CD14-positive monocyte (primary cell): ENCODE data around the gene DMGDH. TPM values are rescaled to one million over a fixed set of nuclear protein-coding genes. Genes with fewer than 3 reads are reported as not detected.

Experiments
- DNase-seq, 3 donors: peaks; one replicate each; pipeline ENCODE4 v3.0.0-alpha.2; 2011 to 2022
- H2AFZ ChIP-seq: 2 replicates; pipeline ENCODE4 v1.6.0; 2012; ENCODE audit warnings: mild to moderate bottlenecking, low read depth, low read length, inconsistent platforms; ENCODE audit not compliant: insufficient read depth, poor library complexity, severe bottlenecking
- H3K27ac ChIP-seq, 2 donors: 1 replicate in 1 of 2; 2 replicates in 1 of 2; pipeline ENCODE4 v1.5.1; 2012 to 2013; ENCODE audit warnings: low read length in 2 of 2, control low read depth in 1 of 2, inconsistent platforms in 1 of 2, low read depth in 1 of 2, mild to moderate bottlenecking in 1 of 2
- H3K27me3 ChIP-seq, 2 donors: one replicate each; pipeline versions ENCODE4 v1.6.0 to v1.6.1; 2011 to 2013; ENCODE audit warnings: low read length in 2 of 2; ENCODE audit not compliant: control insufficient read depth in 2 of 2, insufficient read depth in 2 of 2
- H3K36me3 ChIP-seq, 2 donors: replicated peaks in 1 of 2; 1 replicate in 1 of 2; 2 replicates in 1 of 2; pipeline versions ENCODE4 v1.5.1 to v1.6.1; 2012 to 2013; ENCODE audit warnings: low read length in 2 of 2, control low read depth in 1 of 2, inconsistent platforms in 1 of 2, mild to moderate bottlenecking in 1 of 2; ENCODE audit not compliant: insufficient read depth in 2 of 2, control insufficient read depth in 1 of 2
- H3K4me1 ChIP-seq, 2 donors: 1 replicate in 1 of 2; 2 replicates in 1 of 2; pipeline versions ENCODE4 v1.5.1 to v1.6.1; 2012 to 2013; ENCODE audit warnings: low read length in 2 of 2, control low read depth in 1 of 2, inconsistent platforms in 1 of 2, mild to moderate bottlenecking in 1 of 2, moderate library complexity in 1 of 2; ENCODE audit not compliant: insufficient read depth in 2 of 2, control insufficient read depth in 1 of 2
- H3K4me2 ChIP-seq: replicated peaks from 2 replicates; pipeline ENCODE3; 2012; ENCODE audit warnings: low read length, moderate library complexity, mild to moderate bottlenecking; ENCODE audit not compliant: poor library complexity, severe bottlenecking; ENCODE audit errors: extremely low read depth
- H3K4me3 ChIP-seq, 3 experiments: fragments of 200-600 bp in 1 of 3; sonication (generic) in 1 of 3; replicated peaks in 1 of 3; 1 replicate in 2 of 3; 2 replicates in 1 of 3; pipeline ENCODE4 v1.5.1; 2011 to 2013; ENCODE audit warnings: low read length in 3 of 3, mild to moderate bottlenecking in 3 of 3, control low read depth in 2 of 3, low read depth in 2 of 3, inconsistent platforms in 1 of 3, moderate library complexity in 1 of 3
- H3K79me2 ChIP-seq: 2 replicates; pipeline ENCODE4 v1.6.0; 2012; ENCODE audit warnings: mild to moderate bottlenecking, control low read depth, inconsistent platforms, low read length, moderate library complexity; ENCODE audit not compliant: insufficient read depth
- H3K9ac ChIP-seq: 2 replicates; pipeline ENCODE4 v1.6.0; 2017; ENCODE audit warnings: low read length, mild to moderate bottlenecking; ENCODE audit not compliant: insufficient read depth, poor library complexity, severe bottlenecking
- H3K9me3 ChIP-seq, 2 donors: replicated peaks in 1 of 2; 1 replicate in 1 of 2; 2 replicates in 1 of 2; pipeline versions ENCODE4 v1.5.1 to v1.6.1; 2012 to 2013; ENCODE audit warnings: low read length in 2 of 2, control low read depth in 1 of 2; ENCODE audit not compliant: control insufficient read depth in 1 of 2, insufficient read depth in 1 of 2
- H4K20me1 ChIP-seq: 2 replicates; pipeline ENCODE4 v1.6.0; 2012; ENCODE audit warnings: mild to moderate bottlenecking, low read length, control low read depth, moderate library complexity; ENCODE audit not compliant: insufficient read depth
- H3K27ac Mint-ChIP-seq, 7 donors: one replicate each; pipeline ENCODE4 v1.8.0; 2020; ENCODE audit warnings: mild to moderate bottlenecking in 7 of 7, mixed read lengths in 7 of 7, moderate library complexity in 6 of 7, inconsistent platforms in 2 of 7
- H3K27me3 Mint-ChIP-seq, 3 donors: one replicate each; pipeline ENCODE4 v1.8.0; 2021 to 2022; ENCODE audit warnings: low read depth in 3 of 3, mild to moderate bottlenecking in 3 of 3, mixed read lengths in 3 of 3, moderate library complexity in 3 of 3, inconsistent platforms in 1 of 3
- H3K36me3 Mint-ChIP-seq, 2 donors: one replicate each; pipeline ENCODE4 v1.8.0; 2020; ENCODE audit warnings: mixed read lengths in 2 of 2, inconsistent platforms in 1 of 2, mild to moderate bottlenecking in 1 of 2
- H3K4me1 Mint-ChIP-seq: one replicate; pipeline ENCODE4 v1.8.0; 2020; ENCODE audit warnings: mild to moderate bottlenecking, mixed read lengths
- H3K4me3 Mint-ChIP-seq, 2 donors: one replicate each; pipeline ENCODE4 v1.8.0; 2020; ENCODE audit warnings: mild to moderate bottlenecking in 2 of 2, mixed read lengths in 2 of 2, moderate library complexity in 1 of 2
- H3K9me3 Mint-ChIP-seq, 7 donors: one replicate each; pipeline ENCODE4 v1.8.0; 2020 to 2022; ENCODE audit warnings: mixed read lengths in 7 of 7, mild to moderate bottlenecking in 6 of 7, moderate library complexity in 6 of 7, inconsistent platforms in 2 of 7
- WGBS: methylation state at CpG from one replicate; pipeline ENCODE4 v1.1.5; 2013; ENCODE audit warnings: missing lambda C conversion rate; ENCODE audit not compliant: insufficient coverage; 5-methylcytosine and 5-hydroxymethylcytosine counted together
- intact Hi-C, 2 donors: fragments of 100-400 bp; cut with micrococcal nuclease; formaldehyde crosslinking; loops; one replicate each; pipeline versions ENCODE4 v1.15.0 to v1.15.1; 2023
- polyA plus RNA-seq, 3 donors: library from polyadenylated mRNA; depleted of rRNA in 1 of 3; unstranded in 2 of 3; stranded (reverse) in 1 of 3; fragments of 300-500 nt in 2 of 3; fragments of >200 nt in 1 of 3; fragmentation: Illumina TruSeq in 2 of 3; gene quantifications; 1 replicate in 2 of 3; 2 replicates in 1 of 3; pipeline ENCODE4 v1.2.3, GENCODE V29; 2012 to 2021
- TF ChIP-seq, protein P1 (sequence below): fragments of 200-600 bp; IDR thresholded peaks from one replicate; pipeline ENCODE4 v1.8.0; 2022; ENCODE audit warnings: antibody characterized with exemption, mild to moderate bottlenecking

DMGDH gene
- polyA plus RNA-seq, 3 donors, result not detected

DNA sequence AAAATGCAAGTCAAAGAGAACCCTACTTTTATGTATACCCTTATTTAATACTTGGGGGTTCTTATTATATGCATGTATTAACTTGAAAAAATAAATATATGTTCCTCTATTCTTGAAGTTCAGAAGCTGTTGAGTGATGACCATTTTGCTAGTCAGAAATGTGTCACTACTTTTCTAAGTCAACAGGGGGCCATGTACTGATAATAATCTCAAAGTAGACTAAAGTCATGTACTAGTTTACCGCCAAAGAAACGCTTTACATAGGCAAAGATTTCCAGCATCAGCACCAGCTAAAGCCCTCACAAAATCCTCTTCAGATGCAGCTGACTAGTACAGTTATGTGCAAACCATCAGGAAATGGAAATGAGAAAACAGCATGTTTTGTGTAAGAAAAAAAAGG is 36.4 kb upstream of the DMGDH start:
- no CpG with 5 or more reads among the region's 2 CpGs for WGBS
- no peak overlapping the region for H3K9ac ChIP-seq
- H3K4me3 ChIP-seq, result no peak overlapping the region
- no peak overlapping the region for H3K27ac Mint-ChIP-seq
- H3K9me3 ChIP-seq, result peaks cover 0 to 3% of the 10 kb centered on the region in 2 donors
- intact Hi-C loops, result no loop called here
- peaks cover 19% of the 10 kb centered on the region for H3K4me1 Mint-ChIP-seq
- H3K4me3 Mint-ChIP-seq, result no peak overlapping the region
- H3K27me3 Mint-ChIP-seq, result peaks cover 9 to 13% (median 11%) of the 10 kb centered on the region in 3 donors
- no peak overlapping the region for H2AFZ ChIP-seq
- TF ChIP-seq, protein P1, sequence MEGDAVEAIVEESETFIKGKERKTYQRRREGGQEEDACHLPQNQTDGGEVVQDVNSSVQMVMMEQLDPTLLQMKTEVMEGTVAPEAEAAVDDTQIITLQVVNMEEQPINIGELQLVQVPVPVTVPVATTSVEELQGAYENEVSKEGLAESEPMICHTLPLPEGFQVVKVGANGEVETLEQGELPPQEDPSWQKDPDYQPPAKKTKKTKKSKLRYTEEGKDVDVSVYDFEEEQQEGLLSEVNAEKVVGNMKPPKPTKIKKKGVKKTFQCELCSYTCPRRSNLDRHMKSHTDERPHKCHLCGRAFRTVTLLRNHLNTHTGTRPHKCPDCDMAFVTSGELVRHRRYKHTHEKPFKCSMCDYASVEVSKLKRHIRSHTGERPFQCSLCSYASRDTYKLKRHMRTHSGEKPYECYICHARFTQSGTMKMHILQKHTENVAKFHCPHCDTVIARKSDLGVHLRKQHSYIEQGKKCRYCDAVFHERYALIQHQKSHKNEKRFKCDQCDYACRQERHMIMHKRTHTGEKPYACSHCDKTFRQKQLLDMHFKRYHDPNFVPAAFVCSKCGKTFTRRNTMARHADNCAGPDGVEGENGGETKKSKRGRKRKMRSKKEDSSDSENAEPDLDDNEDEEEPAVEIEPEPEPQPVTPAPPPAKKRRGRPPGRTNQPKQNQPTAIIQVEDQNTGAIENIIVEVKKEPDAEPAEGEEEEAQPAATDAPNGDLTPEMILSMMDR, result no peak
- peaks cover 8 to 13% of the 10 kb centered on the region in 2 donors for H3K27me3 ChIP-seq
- peaks cover 4 to 10% (median 6%) of the 10 kb centered on the region in 7 donors for H3K9me3 Mint-ChIP-seq
- no peaks in the 10 kb centered on the region for H3K36me3 Mint-ChIP-seq
- H3K27ac ChIP-seq, result no peak overlapping the region
- DNase-seq, result no peak
- no peaks in the 10 kb centered on the region for H3K36me3 ChIP-seq
- H3K4me1 ChIP-seq, result peaks cover 14 to 17% of the 10 kb centered on the region in 2 donors
- H3K4me2 ChIP-seq, result no peak overlapping the region
- H4K20me1 ChIP-seq, result no peaks in the 10 kb centered on the region
- H3K79me2 ChIP-seq, result no peaks in the 10 kb centered on the region

DNA sequence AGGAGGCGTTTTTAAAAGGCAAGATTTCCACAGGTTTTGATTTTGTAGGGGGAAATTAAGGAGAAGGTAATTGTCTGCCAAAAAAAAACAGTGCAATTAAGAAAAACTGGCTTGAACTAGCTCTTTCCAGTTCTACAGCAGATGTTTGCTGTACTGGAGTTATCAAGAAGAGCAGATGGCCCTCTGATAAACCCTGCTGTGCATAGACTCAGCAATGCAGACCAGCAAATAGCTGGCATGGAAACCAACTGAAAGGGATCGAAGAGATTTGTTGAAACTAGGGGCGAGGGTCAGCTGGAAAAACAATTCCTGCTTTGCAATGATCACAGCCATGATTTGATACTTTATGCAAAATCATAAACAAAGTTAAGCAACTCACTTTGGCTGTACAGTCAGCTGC is 24.3 kb upstream of the DMGDH start:
- 80% methylated on average over 1 of the region's 3 CpGs for WGBS
- peaks cover 0 to 2% (median 0%) of the 10 kb centered on the region in 7 donors for H3K9me3 Mint-ChIP-seq
- no peak for DNase-seq
- no peak overlapping the region for H3K4me3 Mint-ChIP-seq
- no peaks in the 10 kb centered on the region for H3K4me1 Mint-ChIP-seq
- Histone ChIP-seq H3K4me2 (no peak overlapping the region), H3K27ac (no peak overlapping the region), H3K4me1 (no peaks in the 10 kb centered on the region), H3K9ac (no peak overlapping the region), H3K9me3 (no peaks in the 10 kb centered on the region), H3K36me3 (no peaks in the 10 kb centered on the region), H2AFZ (no peak overlapping the region), H3K79me2 (no peaks in the 10 kb centered on the region), H4K20me1 (no peaks in the 10 kb centered on the region), H3K4me3 (no peak overlapping the region), H3K27me3 (no peaks in the 10 kb centered on the region)
- TF ChIP-seq, protein P1, result no peak
- no peak overlapping the region for H3K27ac Mint-ChIP-seq
- peaks cover 0 to 2% (median 0%) of the 10 kb centered on the region in 3 donors for H3K27me3 Mint-ChIP-seq
- no peaks in the 10 kb centered on the region for H3K36me3 Mint-ChIP-seq
- intact Hi-C loops, result no loop called here
